HG03064 (cell line): ENCODE results near the gene GASK1A.
"Not testable (repeated sequence)": the region's sequence is repeated elsewhere in the genome, so short reads cannot be mapped to it uniquely, and the experiment has no call there.

ENCODE experiments used
- ATAC-seq: cut with Tn5 transposase; IDR thresholded peaks from one replicate; pipeline ENCODE4 v1.9.1; 2021; ENCODE audit warnings: low read depth; ENCODE audit not compliant: unreplicated experiment

Gene GASK1A

DNA sequence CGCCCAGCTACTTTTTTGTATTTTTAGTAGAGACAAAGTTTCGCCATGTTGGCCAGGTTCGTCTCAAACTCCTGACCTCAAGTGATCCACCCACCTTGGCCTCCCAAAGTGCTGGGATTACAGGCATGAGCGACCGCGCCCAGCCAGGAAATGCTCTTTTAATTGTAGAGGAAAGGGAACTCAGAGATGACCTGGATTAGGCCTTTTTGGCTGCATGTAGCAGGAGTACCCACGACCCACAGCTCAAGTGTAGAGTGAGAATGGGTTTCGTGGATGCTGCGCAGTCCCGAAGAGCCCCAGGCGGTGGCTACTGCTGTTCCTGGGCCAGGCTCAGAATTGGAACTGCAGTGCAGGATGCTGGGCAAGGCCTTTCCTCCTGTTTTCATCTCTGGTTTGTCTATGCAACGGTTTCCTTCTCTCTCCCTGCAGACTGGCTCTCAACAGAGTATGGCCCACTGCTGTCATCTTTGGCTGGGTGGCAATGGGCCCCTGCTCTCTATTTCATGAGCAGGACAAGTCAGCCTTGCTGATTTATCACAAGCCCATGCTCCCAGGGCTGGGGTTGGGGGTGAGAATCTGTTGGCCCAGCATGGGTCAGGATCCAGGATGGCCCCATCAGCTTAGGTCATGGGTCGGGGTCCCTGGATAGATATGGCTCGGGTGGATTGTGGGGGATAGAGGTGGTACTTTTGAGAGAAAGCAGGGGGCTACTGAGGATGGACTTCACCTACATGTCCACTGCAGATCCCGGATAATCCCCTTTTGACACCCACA, 51.2 kb downstream of the GASK1A start:
- ATAC-seq = no peak

GRCh38 chr3:43031485-43031884, 52.4 kb downstream of the GASK1A start:
- ATAC-seq = no peak

GRCh38 chr3:43031889-43032545, 52.9 kb downstream of the GASK1A start:
- ATAC-seq = no peak

DNA sequence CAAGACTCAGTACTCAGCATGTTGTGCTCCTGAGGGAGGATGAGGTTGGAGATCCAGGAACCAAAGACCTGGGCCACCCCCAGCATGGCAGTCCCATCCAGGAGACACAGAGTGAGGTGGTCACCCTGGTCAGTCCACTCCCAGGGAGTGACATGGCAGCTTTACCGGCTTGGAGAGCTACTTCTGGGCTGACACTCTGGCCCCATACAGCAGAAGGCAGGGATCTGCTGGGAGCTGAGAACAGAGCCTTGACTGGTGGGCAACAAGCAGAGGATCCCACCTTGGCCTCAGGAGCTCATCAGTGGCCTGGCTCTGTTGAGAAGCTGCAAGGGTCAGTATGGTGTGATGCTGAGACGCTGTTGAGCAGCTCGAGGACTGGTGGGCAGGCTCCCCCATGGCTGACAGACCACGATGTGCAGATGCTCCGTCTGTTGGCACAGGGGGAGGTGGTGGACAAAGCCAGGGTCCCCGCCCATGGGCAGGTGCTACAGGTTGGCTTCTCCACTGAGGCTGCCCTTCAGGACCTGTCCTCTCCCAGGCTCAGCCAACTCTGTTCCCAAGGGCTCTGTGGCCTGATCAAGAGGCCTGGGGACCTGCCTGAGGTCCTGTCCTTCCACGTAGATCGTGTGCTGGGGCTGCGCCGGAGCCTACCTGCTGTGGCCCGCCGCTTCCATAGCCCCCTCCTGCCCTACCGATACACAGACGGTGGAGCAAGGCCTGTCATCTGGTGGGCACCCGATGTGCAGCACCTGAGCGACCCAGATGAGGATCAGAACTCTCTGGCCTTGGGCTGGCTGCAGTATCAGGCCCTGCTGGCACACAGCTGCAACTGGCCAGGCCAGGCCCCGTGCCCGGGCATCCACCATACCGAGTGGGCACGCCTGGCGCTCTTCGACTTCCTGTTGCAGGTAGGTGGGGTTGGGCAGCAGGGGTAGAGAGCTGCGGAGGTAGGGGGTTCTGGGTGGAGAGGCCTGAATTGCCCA, 53.8 kb downstream of the GASK1A start:
- ATAC-seq = no peak

- no peak for ATAC-seq
Measured at GRCh38 chr3:43034200-43034599, 55.1 kb downstream of the GASK1A start.

GRCh38 chr3:43034911-43035310, 55.8 kb downstream of the GASK1A start:
- ATAC-seq = no peak

- ATAC-seq = no peak
Measured at GRCh38 chr3:43035801-43036365, 56.8 kb downstream of the GASK1A start.

- ATAC-seq = no peak
Measured at GRCh38 chr3:43036621-43037423, 57.7 kb downstream of the GASK1A start.

- ATAC-seq = no peak
Measured at GRCh38 chr3:43038010-43038409, 58.9 kb downstream of the GASK1A start.

GRCh38 chr3:43041517-43041916, 62.4 kb downstream of the GASK1A start:
- no peak for ATAC-seq

GRCh38 chr3:43043071-43043766, 64.1 kb downstream of the GASK1A start:
- ATAC-seq = no peak

DNA sequence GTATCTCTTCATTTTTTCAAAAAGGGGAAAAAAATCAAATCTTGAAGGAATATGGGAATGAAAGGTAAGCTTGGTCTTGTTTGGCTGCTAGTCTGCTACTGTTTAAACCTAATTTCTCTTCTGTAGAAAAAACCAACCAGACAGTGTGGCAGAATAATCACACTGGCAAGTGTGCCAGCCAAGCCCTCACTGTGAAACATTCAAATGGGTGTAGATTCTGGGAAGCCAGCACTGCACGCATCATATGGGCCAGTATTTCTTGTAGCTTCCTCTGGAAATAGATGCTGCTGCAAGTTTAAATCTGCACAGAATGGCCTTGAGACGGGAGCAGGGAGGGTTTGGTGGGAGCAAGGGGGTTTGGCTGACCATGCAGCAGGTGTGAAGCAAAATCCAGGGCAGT, 64.7 kb downstream of the GASK1A start:
- ATAC-seq = no peak

GRCh38 chr3:43045079-43045478, 66.0 kb downstream of the GASK1A start:
- not testable (repeated sequence) for ATAC-seq

DNA sequence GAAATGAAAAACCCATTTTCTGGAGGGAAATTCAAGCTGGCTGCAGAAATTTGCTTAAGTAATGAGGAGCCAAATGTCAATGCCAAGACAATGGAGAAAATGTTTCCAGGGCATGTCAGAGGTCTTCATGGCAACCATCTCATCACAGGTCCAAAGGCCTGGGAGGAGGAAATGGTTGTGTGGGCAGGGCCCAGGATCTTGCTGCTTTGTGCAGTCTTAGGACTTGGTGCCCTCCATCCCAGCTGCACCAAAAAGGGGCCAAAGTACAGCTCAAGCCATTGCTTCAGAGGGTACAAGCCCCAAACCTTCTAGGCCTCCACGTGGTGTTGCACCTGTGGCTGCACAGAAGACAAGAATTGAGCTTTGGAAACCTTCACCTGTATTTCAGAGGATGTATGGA, 67.5 kb downstream of the GASK1A start:
- no peak for ATAC-seq

GRCh38 chr3:43048470-43048869, 69.4 kb downstream of the GASK1A start:
- ATAC-seq = no peak

- ATAC-seq = no peak
Measured at GRCh38 chr3:43053291-43053690, 74.2 kb downstream of the GASK1A start.

DNA sequence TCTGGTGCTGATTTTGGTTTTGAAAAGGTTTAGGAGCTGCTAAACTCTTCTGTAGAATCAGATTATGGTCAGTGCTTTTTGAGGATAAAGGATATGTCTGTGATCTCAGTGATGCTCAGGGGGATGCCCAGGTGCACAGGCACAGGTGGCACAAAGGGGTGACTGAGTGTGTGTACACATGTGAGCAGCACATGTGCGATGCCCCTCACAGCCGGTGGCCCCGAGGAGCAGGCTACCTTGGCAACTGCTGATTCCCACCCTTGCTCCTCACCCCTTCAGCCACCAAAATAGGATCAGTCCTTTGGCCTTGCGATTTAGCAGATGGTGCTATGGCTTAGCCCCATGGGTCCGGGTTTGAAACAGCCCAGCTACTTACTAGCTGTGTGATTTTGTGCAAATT, 75.6 kb downstream of the GASK1A start:
- no peak for ATAC-seq

DNA sequence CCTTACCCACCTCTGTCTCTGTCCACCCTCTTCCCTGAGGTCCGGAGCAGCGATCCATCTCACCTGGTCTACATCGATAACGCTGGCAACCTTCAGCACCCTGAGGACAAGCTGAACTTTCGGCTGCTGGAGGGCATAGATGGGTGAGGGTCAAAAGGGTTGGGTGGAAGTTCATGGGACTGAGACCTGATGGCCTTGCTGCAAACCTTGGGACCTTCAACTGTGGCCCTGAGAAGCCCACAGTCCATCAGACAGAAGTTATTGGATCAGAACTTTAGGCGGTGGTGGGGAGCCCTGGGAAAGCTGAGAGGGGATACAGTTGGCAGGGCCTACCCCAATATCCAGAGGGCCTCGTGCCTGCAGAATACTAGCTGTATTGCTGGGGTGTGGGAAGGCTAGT, 76.3 kb downstream of the GASK1A start:
- ATAC-seq = no peak
